GM12892 (cell line): ENCODE data around the gene FAM234B.

ENCODE experiments used
- DNase-seq: peaks from one replicate; pipeline ENCODE4 v3.0.0; 2011; ENCODE audit not compliant: insufficient read length
- FAIRE-seq: peaks from 2 replicates; lab custom pipeline; 2011; peaks lifted over from hg19 to GRCh38; lab: Jason Lieb, UNC
- POLR2A ChIP-seq: IDR thresholded peaks from 2 replicates; pipeline ENCODE4 v1.6.1; 2011; ENCODE audit warnings: low read depth, low read length, control low read depth
- POLR2AphosphoS5 ChIP-seq: IDR thresholded peaks from 2 replicates; pipeline ENCODE4 v1.6.1; 2011; ENCODE audit warnings: low read depth, low read length, control low read depth
- TAF1 ChIP-seq: IDR thresholded peaks from 2 replicates; pipeline ENCODE4 v1.6.1; 2011; ENCODE audit warnings: low read depth, mild to moderate bottlenecking, control low read depth, low read length, borderline replicate concordance

The FAM234B gene

DNA sequence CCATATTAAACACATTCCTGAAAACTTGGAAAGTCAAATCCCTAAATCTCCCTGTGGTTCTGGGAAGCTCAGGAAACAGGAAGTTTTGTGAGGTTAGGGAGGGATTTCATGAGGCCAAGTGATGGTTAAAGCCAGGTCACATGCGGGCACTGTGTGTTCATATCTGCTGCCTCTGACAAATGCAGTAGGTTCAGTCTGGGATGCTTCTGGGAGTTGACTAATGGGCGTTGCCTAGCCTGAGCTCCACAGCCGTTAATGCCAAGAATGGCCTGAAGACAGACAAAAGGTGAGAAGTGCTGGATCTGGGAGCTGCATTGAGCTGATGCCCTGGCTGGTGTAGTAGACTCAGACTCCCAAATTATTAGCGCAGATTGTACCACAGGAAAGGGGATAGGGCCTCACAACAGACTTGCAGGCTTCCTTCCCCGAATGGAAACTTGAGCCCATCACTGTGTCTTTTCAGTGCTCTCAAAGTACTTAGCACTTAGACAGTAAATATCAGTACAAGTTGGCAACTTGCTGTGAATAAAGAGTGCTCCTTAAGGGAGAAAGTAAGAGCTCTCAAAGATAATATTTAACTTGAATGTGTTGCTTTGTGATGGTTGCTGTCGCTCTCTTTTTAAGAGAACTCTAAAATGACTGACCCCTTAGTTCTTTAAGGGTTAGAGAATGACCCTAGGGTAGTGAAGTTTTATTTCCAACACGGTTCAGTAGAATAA lies 41.9 kb downstream of the FAM234B start:
- no peak for FAIRE-seq
- TF ChIP-seq POLR2A (no peak), POLR2AphosphoS5 (no peak), TAF1 (no peak)
- no peak for DNase-seq

DNA sequence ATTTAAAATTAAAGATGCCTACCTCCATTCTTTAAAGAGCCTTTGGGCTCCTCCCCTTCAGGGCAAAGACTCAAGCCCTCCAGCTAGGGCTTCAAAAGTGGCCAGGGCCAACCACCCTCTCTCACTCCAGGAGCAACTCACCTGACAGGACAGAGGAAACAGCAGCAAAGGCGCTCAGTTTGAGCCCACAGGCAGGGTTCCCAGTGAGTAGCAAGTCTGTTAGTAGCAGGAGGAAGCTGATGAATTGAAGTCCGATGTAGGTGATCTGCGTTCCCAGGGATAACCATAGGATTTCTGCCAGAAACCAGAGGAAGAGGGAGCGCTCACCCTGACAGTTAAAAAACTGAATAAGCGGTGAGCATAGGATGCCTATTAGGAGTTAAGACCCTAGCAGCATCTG lies 43.6 kb downstream of the FAM234B start:
- FAIRE-seq (no peak), DNase-seq (no peak)
- TF ChIP-seq TAF1 = no peak
- TF ChIP-seq POLR2AphosphoS5 = no peak
- TF ChIP-seq POLR2A = no peak

DNA sequence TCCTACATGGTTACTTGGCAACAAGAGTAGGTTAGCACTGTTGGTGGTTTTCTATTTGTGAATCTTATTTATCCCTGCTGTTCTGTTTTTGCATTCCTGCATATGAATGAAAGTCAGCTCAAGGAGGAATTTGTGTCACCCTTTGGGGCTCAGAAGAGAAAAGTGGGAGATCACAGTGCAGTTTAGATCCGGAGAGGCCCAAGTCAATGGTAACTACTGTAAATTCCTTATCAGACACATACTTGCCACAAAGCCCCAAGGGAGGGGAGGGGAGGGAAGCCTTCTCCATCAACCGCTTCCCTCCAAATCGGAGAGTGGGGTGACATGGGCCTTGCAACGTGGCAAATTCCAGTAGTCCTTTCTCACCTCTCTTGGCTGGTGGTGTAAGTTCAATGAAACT lies 44.3 kb downstream of the FAM234B start:
- FAIRE-seq (no peak), DNase-seq (no peak)
- no peak for TF ChIP-seq POLR2A
- no peak for TF ChIP-seq TAF1
- TF ChIP-seq POLR2AphosphoS5 = no peak

DNA sequence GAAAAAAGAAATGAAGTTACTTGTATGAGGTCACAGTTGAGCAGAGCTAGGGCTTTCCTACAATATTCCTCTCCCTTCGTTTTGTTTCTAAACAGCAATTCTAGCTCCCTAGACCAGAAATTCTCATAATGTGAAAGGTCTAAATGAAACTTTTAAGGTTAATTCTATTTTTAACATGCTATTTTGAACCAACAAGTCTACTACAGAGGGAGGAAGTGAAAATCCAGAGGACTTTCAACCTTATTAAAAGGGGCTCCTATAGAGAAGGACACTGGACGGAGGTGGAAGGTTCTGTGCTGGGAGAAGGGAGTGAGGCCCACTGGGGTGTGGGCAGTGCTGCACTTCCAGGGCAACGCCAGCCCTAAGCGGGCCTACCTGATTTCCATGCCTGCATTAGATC lies 45.9 kb downstream of the FAM234B start:
- no peak for DNase-seq
- TF ChIP-seq POLR2A (no peak), POLR2AphosphoS5 (no peak), TAF1 (no peak)
- FAIRE-seq = no peak

DNA sequence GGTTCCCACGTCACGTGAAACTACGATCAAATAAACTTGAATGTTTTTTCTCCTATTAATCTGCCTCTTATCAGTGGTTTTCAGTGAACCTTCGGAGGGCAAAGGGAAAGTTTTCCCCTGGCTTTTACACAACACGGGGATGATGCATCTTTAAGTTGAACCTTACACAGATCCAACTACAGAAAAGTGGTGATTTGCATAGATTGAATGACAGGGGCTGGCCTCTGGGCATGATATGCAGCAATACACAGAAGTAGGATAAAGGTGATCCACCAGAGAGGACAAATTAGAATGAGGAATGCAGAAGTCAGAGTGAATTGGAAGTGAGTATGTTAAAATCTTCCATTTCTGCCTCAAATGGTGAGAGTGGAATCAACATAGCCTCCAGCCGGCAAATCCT lies 47.7 kb downstream of the FAM234B start:
- FAIRE-seq = no peak

DNA sequence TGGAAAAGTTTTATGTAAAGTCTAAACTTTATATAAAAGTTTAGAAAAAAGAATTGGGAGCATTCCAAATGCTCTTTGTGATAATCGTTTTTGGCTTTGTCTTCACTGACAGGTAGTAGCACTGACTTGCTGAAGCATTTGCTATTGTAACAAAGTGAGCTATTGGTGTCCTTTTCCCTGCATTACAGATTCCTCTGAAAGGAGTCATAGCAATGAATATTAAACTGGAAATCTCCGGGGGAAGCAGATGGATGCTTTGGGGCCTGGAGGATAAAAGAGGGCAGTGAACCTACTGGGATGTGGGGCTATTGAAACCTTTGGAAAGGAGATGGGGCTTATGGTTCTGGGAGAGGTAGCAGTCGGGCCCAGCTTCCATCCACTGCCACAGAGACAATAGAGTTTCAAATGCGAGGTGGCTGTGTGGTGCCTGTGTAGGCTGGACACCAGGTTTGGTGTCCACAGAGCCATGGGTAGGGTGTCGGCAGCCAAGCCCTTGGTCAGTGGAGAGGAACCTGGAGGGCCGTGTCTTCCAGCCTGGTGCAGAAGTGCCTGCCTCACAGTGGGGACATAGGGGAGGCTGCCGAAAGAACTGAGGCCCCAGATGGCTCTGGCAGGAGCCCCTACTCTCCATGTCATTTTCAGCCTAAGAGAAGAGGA lies 49.1 kb downstream of the FAM234B start:
- no peak for FAIRE-seq

More for the DNA sequence above, 47.7 kb downstream of the FAM234B start:
- TF ChIP-seq POLR2A (no peak), POLR2AphosphoS5 (no peak), TAF1 (no peak)
- no peak for DNase-seq

DNA sequence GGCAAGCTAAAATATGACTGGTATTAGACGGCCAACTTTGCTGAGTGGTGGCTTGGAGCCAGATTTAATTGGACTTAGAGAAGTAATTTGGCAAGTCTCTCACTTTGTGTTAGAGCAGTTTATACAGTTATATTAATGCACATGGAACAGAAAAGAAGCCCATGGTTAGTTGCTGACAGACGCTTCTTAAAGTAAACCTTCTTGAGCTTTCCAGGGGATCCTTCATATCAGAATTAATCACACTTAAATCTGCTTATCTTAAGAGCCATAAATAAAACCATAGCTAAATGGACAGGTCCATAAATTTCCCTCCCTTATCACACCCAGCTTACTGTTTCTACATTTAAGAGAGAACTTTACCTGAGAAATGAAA lies 49.7 kb downstream of the FAM234B start:
- no peak for TF ChIP-seq POLR2A
- no peak for TF ChIP-seq POLR2AphosphoS5
- no peak for TF ChIP-seq TAF1
- FAIRE-seq (no peak), DNase-seq (no peak)

More for the DNA sequence above, 49.1 kb downstream of the FAM234B start:
- no peak for TF ChIP-seq POLR2A
- TF ChIP-seq TAF1 = no peak
- no peak for TF ChIP-seq POLR2AphosphoS5
- DNase-seq = no peak

DNA sequence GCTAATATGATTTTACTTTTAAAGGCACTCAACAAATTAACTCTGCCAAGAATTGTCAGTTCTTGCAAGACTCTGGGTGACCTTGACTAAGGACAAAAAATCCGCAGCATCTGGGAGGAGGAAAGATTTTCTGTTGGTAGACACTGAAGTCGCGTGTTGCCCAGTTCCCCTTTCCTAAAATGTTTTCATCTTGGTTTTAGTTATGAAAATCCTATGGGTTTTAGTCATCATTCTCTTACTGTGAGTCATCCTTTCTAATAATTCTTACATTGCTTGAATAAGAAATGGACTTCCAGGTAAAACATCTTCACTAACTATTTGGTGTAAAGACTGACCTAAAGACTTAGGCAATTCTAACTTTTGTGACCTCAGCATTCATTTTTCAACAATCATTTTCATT lies 50.2 kb downstream of the FAM234B start:
- TF ChIP-seq POLR2A (no peak), TAF1 (no peak), POLR2AphosphoS5 (no peak)
- FAIRE-seq (no peak), DNase-seq (peak; percentile 26)

DNA sequence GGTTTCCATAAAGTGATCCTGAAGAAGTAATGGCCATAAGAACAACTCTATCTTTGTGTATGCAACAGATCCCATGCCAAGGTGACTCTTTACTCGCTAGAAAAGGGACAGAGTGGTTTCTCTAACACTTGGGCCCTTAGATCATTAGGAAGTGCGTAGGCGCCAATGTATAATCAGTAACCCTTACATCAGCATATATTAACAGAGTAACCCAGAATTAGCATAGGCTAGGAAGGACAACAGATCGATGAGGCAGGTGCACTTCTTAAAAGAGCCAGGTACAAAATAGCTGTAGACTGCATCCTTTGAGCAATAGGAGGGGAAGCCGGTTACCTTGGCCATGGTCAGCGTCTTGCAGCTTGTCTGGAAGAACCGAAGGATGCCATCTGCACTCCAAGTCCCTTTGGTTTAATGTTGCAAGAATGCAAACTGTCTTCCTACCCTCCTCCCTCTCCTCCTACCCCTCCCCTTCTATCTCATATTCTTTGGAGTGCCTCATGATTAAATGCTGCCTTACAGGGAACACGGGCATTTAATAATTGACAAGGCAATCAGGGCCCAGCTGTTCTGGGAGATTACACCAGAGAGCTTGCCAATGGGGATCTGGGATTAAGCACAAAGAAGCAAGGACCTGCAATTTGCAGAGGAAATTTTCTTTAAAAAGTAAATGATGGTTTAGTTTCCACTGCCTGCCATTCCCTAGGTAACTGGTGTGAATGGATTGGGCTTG lies 51.2 kb downstream of the FAM234B start:
- no peak for FAIRE-seq
- DNase-seq = no peak
- TF ChIP-seq POLR2AphosphoS5 (no peak), TAF1 (no peak), POLR2A (no peak)

DNA sequence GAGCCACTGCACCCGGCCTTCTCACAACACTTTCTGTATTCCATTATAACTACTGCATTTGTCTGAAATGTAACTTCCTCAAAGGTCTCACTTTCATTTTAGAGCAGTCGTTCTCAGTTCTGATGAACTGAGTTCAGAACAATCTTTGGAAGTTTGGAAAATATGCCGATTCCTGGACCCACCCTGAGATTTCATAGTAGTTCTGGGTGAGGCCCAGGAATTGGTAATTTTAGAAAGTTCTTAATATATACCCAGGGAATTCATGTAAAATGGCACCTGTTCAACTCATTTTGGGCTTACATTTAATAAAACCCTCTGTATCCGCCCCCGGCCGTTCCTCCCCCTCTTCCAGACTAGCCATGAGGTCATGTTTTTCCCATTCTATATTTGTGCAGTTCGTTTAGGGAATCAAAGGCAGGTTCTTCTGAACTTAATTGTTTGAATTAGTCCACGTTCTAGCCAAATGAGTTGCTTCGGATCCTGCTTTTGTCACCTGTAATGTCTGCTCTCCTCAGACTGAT lies 53.4 kb downstream of the FAM234B start:
- TF ChIP-seq POLR2A (no peak), POLR2AphosphoS5 (no peak), TAF1 (no peak)
- FAIRE-seq (no peak), DNase-seq (no peak)
